GM10248 (cell line): ENCODE results near the gene LRRC40.

Experiments used
- CTCF ChIA-PET: fragments of 300-600 bp; sonication (Branson Sonifier 250); formaldehyde crosslinking; extraction: SDS; loops from one replicate; lab custom pipeline; 2021; ENCODE audit warnings: antibody characterized with exemption; lab: Yijun Ruan, JAX
- POLR2A ChIA-PET: fragments of 350-650 bp; sonication (Branson Sonifier 250); formaldehyde crosslinking; extraction: SDS; loops from one replicate; lab custom pipeline; 2020; ENCODE audit warnings: antibody characterized with exemption; lab: Yijun Ruan, JAX
- DNase-seq: peaks from one replicate; pipeline ENCODE4 v3.0.0; 2012; ENCODE audit errors: extremely low spot score
- TF ChIP-seq, protein P1 (sequence below): IDR thresholded peaks from 2 replicates; pipeline ENCODE4 v1.5.1; 2012; ENCODE audit warnings: mild to moderate bottlenecking, low read depth; ENCODE audit errors: extremely low read depth, missing control alignments, control extremely low read depth

The LRRC40 gene

DNA sequence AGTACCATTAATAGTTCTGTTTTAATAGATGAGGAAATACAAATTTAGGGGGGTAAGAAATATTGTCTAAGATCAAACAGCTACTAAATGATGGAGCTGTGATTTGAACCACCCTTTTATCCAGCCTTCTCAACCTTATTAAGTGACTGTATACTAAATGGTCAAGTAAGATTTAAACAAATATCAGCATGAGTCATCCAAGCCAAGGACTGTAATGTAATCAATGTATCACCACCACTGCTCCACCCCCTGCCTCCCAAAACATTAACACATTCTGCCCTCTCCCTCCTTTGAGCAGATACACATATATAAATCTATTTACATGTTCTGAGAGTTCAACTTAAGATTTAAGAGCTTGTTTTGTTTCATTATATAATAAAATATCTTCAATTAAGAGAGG, 58.9 kb downstream of the LRRC40 start:
- DNase-seq = no peak
- POLR2A ChIA-PET = no interaction called here
- CTCF ChIA-PET = interaction anchor here (0.7 to 1.1 kb wide), 3 partner anchors 13 to 44 kb away, joined by 3 read pairs; no protein-coding TSS in a partner anchor
- TF ChIP-seq, protein P1, sequence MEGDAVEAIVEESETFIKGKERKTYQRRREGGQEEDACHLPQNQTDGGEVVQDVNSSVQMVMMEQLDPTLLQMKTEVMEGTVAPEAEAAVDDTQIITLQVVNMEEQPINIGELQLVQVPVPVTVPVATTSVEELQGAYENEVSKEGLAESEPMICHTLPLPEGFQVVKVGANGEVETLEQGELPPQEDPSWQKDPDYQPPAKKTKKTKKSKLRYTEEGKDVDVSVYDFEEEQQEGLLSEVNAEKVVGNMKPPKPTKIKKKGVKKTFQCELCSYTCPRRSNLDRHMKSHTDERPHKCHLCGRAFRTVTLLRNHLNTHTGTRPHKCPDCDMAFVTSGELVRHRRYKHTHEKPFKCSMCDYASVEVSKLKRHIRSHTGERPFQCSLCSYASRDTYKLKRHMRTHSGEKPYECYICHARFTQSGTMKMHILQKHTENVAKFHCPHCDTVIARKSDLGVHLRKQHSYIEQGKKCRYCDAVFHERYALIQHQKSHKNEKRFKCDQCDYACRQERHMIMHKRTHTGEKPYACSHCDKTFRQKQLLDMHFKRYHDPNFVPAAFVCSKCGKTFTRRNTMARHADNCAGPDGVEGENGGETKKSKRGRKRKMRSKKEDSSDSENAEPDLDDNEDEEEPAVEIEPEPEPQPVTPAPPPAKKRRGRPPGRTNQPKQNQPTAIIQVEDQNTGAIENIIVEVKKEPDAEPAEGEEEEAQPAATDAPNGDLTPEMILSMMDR = no peak

DNA sequence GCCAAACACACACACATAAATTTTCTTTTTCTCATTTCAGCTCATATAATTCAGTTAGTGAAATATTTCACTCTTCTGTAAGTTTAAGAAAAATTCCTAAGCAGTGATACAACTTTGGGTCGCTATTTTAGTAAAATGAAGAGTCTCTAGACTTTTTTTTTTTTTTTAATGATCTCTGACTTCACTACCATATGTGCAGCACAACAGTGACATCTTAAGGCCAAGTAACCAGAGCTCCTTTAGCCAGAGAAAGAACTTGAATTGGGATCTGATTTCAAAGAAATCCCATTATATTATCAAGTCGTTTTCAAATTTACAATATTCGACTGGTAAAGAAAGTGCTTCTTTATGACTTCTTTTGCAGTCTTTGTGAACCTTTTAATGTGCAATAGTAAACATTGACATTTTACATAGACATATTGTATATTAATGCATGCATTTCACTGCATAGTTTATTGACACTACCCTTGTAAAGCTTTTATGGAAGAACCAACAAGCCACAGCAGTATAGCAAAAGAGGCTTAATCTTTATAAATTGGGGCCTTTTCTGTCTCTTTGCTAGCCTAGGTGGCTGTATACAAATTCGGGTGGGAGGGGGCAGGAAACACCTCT, 62.2 kb downstream of the LRRC40 start:
- TF ChIP-seq, protein P1 = no peak
- ChIA-PET POLR2A (interaction anchor here (0.7 kb wide), 1 partner anchor 62 kb away, joined by 5 read pairs; the partner anchor contains the start of gene LRRC40), CTCF (interaction anchor here (1.0 to 3.1 kb wide), 3 partner anchors 10 to 25 kb away, joined by 3 to 10 read pairs (median 3); no protein-coding TSS in a partner anchor)
- no peak for DNase-seq

DNA sequence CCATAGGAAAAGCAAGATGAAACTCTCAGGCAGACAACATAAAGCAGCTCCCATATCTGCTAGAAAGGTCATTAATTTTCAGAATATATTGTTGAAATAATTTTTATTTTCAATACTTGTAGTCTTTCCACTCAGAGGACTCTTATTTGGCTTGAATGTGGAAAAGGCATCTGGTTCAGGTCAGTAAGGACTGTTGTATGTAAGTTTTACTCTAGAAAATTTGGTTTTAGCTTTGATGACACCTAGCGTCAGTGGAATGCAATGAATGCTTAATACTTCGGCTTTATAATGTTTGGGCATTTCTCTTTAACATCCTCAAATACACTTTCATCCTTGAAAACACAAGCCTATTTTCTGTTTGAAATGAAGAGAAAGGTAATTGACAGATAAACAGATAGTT, 63.3 kb downstream of the LRRC40 start:
- ChIA-PET CTCF (interaction anchor here (0.8 to 3.1 kb wide), 6 partner anchors 8 to 364 kb away, joined by 3 to 10 read pairs (median 3); no protein-coding TSS in a partner anchor), POLR2A (no interaction called here)
- no peak for DNase-seq
- TF ChIP-seq, protein P1 = no peak

DNA sequence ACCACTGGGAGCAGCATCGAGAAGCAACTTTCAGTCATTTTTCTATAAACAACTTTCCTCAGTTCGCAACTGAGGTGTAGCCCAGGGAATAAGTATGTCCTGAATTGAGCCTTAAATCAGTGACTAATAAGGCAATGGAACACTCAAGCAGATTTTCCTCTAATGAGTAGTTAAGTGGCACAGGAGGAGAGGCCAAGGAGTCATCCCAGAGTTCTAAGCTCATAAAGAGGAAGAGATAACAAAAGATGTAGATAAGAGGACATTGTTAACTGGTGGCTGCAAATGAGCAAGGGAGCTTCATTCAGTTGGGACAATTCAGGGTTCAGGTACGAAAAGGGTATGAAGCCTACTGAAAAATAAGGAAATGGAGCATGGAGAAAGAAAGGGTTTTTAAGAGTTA, 64.5 kb downstream of the LRRC40 start:
- ChIA-PET POLR2A (no interaction called here), CTCF (interaction anchor here (1.0 to 3.1 kb wide), 3 partner anchors 7 to 355 kb away, joined by 3 to 10 read pairs (median 4); no protein-coding TSS in a partner anchor)
- DNase-seq = no peak
- TF ChIP-seq, protein P1 = no peak

DNA sequence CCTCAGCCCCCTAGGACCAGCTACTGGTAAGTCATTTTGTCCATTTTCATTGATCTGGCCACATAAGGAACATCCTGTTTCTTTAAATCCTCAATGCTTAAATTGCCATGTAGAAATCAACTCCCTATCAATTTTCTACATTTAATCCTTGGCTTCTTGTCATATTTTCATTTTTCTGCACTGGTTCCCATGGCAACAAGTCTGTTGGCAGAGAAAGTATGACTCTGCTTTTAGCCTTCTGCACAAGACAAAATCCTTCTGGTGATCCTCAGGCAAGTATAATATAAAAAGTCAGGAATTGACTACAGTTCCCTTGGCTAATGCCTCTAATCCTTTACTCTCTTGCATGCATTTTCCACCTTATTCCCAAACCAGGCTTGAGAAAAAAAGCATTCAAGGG, 65.0 kb downstream of the LRRC40 start:
- TF ChIP-seq, protein P1 = no peak
- no peak for DNase-seq
- POLR2A ChIA-PET = no interaction called here
- CTCF ChIA-PET = interaction anchor here (0.9 to 1.0 kb wide), 2 partner anchors 10 to 23 kb away, joined by 3 read pairs; no protein-coding TSS in a partner anchor

DNA sequence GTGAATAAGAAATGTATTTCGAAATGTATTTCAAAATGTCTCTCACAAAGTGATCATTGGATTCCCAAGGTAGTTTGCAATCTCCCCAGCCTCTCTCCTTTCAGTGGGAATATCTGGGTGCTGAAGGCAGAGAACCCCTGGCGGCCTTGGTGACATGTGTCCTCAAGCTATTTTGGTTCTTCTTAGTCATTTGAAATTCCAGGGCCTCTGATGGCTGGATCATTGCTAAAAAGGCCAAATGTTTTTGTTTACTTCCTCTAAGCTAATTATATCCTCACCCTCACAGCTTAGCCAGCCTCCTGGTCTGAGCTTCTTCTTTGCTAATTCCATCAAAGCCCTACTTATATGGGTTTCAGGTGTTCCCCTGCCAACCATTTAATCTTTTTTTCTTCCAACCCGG, 71.2 kb downstream of the LRRC40 start:
- no peak for DNase-seq
- ChIA-PET CTCF (interaction anchor here (1.0 to 4.1 kb wide), 10 partner anchors 8 to 396 kb away, joined by 3 to 26 read pairs (median 6); no protein-coding TSS in a partner anchor), POLR2A (no interaction called here)
- TF ChIP-seq, protein P1 = no peak
